Thyroid gland (tissue), 4 donors: ENCODE data around the gene MRFAP1L1. TPM values are rescaled to one million over a fixed set of nuclear protein-coding genes. Genes with fewer than 3 reads are reported as not detected.

ENCODE experiments used
- DNase-seq, 2 donors: peaks; one replicate each; pipeline ENCODE4 v3.0.0-alpha.2; 2019
- H3K27ac ChIP-seq, 3 donors: fragments of 200-600 bp; sonication (generic); 1 replicate in 2 of 3; 2 replicates in 1 of 3; pipeline ENCODE4 v1.5.1; 2016 to 2019; ENCODE audit warnings: mild to moderate bottlenecking in 1 of 3, moderate library complexity in 1 of 3
- H3K27me3 ChIP-seq: fragments of 200-600 bp; sonication (generic); one replicate; pipeline ENCODE4 v1.5.1; 2019
- H3K36me3 ChIP-seq, 2 donors: fragments of 200-600 bp; sonication (generic); one replicate each; pipeline ENCODE4 v1.5.1; 2016 to 2019
- H3K4me1 ChIP-seq, 2 donors: fragments of 200-600 bp; sonication (generic); one replicate each; pipeline ENCODE4 v1.5.1; 2017 to 2019
- H3K4me3 ChIP-seq, 3 donors: fragments of 200-600 bp; sonication (generic); replicated peaks in 1 of 3; 1 replicate in 2 of 3; 2 replicates in 1 of 3; pipeline ENCODE4 v1.5.1; 2016; ENCODE audit warnings: mild to moderate bottlenecking in 1 of 3
- H3K9me3 ChIP-seq: fragments of 200-600 bp; sonication (generic); one replicate; pipeline ENCODE4 v1.5.1; 2017
- CTCF ChIP-seq, 6 experiments: fragments of 200-600 bp in 3 of 6; fragments of 450-650 bp in 3 of 6; sonication (generic) in 3 of 6; IDR thresholded peaks; one replicate each; pipeline ENCODE4 v1.5.1; 2016 to 2019; ENCODE audit warnings: antibody characterized with exemption in 6 of 6, mild to moderate bottlenecking in 2 of 6, inconsistent platforms in 1 of 6, moderate library complexity in 1 of 6
- POLR2A ChIP-seq, 2 donors: fragments of 450-650 bp; IDR thresholded peaks; one replicate each; pipeline ENCODE4 v1.6.1; 2017; ENCODE audit warnings: antibody characterized with exemption in 2 of 2, mild to moderate bottlenecking in 2 of 2, moderate library complexity in 1 of 2
- WGBS, 2 donors: methylation state at CpG; one replicate each; pipeline ENCODE4 v1.1.5; 2017; 5-methylcytosine and 5-hydroxymethylcytosine counted together
- intact Hi-C: fragments of 100-400 bp; cut with DNase I; formaldehyde crosslinking; loops from one replicate; pipeline ENCODE4 v1.15.1; 2023
- total RNA-seq, 4 donors: library from RNA; depleted of rRNA; stranded (reverse); fragments of >200 nt; gene quantifications; one replicate each; pipeline ENCODE4 v1.2.3, GENCODE V29; 2016

MRFAP1L1 gene
- total RNA-seq, 4 donors from 2014 or later, result 70.5 to 93.9 (median 76.2) TPM

- Histone ChIP-seq H3K36me3 (no peaks in the 10 kb centered on the region), H3K27ac (no peak overlapping the region), H3K9me3 (no peaks in the 10 kb centered on the region), H3K4me1 (peaks cover 0 to 8% of the 10 kb centered on the region in 2 donors), H3K27me3 (no peaks in the 10 kb centered on the region), H3K4me3 (no peak overlapping the region)
- TF ChIP-seq POLR2A (IDR thresholded peaks at IDR 0.05), result no peak
- no peak for TF ChIP-seq CTCF (IDR thresholded peaks at IDR 0.05)
- DNase-seq, result no peak
- 85 to 90% methylated on average over 23 to 24 of the region's 24 CpGs for WGBS, 2 donors
- intact Hi-C loops, result no loop called here
These were observed 21.5 kb downstream of the MRFAP1L1 start for GRCh38 chr4:6687947-6688878.

GRCh38 chr4:6686104-6686787 is 23.4 kb downstream of the MRFAP1L1 start:
- no peaks in the 10 kb centered on the region for H3K36me3 ChIP-seq
- no peaks in the 10 kb centered on the region for H3K9me3 ChIP-seq
- H3K27me3 ChIP-seq, result no peaks in the 10 kb centered on the region
- H3K4me3 ChIP-seq, result no peak overlapping the region
- H3K4me1 ChIP-seq, result peaks cover 0 to 8% of the 10 kb centered on the region in 2 donors
- no peak for DNase-seq
- 83 to 93% methylated on average over 4 of the region's 4 CpGs for WGBS, 2 donors
- no peak for TF ChIP-seq CTCF (IDR thresholded peaks at IDR 0.05)
- TF ChIP-seq POLR2A (IDR thresholded peaks at IDR 0.05), result no peak
- H3K27ac ChIP-seq, result no peak overlapping the region
- intact Hi-C loops, result no loop called here

- DNase-seq, result no peak
- no peaks in the 10 kb centered on the region for H3K9me3 ChIP-seq
- 88 to 90% methylated on average over 9 to 11 of the region's 11 CpGs for WGBS, 2 donors
- no peak overlapping the region for H3K27ac ChIP-seq
- H3K4me3 ChIP-seq, result no peak overlapping the region
- H3K36me3 ChIP-seq, result no peaks in the 10 kb centered on the region
- intact Hi-C loops, result no loop called here
- H3K27me3 ChIP-seq, result no peaks in the 10 kb centered on the region
- TF ChIP-seq CTCF (IDR thresholded peaks at IDR 0.05) (no peak), POLR2A (IDR thresholded peaks at IDR 0.05) (no peak)
- peaks cover 0 to 4% of the 10 kb centered on the region in 2 donors for H3K4me1 ChIP-seq
These were observed 25.0 kb downstream of the MRFAP1L1 start for GRCh38 chr4:6684656-6685055.

- no peaks in the 10 kb centered on the region for H3K36me3 ChIP-seq
- H3K27me3 ChIP-seq, result no peaks in the 10 kb centered on the region
- WGBS, 2 donors, result 79 to 83% methylated on average over 11 of the region's 11 CpGs
- intact Hi-C loops, result no loop called here
- H3K4me1 ChIP-seq, result no peaks in the 10 kb centered on the region
- no peak overlapping the region for H3K27ac ChIP-seq
- H3K4me3 ChIP-seq, result no peak overlapping the region
- TF ChIP-seq POLR2A (IDR thresholded peaks at IDR 0.05) (no peak), CTCF (IDR thresholded peaks at IDR 0.05) (no peak)
- H3K9me3 ChIP-seq, result no peaks in the 10 kb centered on the region
- no peak for DNase-seq
These were observed 26.6 kb downstream of the MRFAP1L1 start for GRCh38 chr4:6682862-6683590.
